K562 (cell line): Measurements from ENCODE around the gene ARFGEF2. TPM values are rescaled to one million over a fixed set of nuclear protein-coding genes. Genes with fewer than 3 reads are reported as not detected.
A peak's percentile ranks its signal among the peaks of the same experiment; 100 is the strongest.

Experiments used
- ADNP ChIP-seq: fragments of 200-800 bp; sonication (Bioruptor generic); IDR thresholded peaks from 2 replicates; pipeline ENCODE4 v1.6.1; 2016; ENCODE audit warnings: missing genetic modification characterization, missing compliant biosample characterization
- AFF1 ChIP-seq, 2 experiments: fragments of 450-650 bp; IDR thresholded peaks; 2 replicates each; pipeline ENCODE4 v1.6.1; 2018; ENCODE audit warnings: mild to moderate bottlenecking in 2 of 2, low read depth in 1 of 2; ENCODE audit not compliant: partially characterized antibody in 2 of 2
- ATF2 ChIP-seq: sonication (generic); formaldehyde crosslinking; IDR thresholded peaks from 2 replicates; pipeline ENCODE4 v1.8.1; 2022; ENCODE audit warnings: missing genetic modification reagents
- CC2D1A ChIP-seq: fragments of 450-650 bp; IDR thresholded peaks from 2 replicates; pipeline ENCODE4 v1.6.1; 2017; ENCODE audit warnings: mild to moderate bottlenecking
- DACH1 ChIP-seq: fragments of 450-650 bp; IDR thresholded peaks from 2 replicates; pipeline ENCODE4 v1.6.1; 2018; ENCODE audit not compliant: partially characterized antibody
- NR2F6 ChIP-seq: fragments of 450-650 bp; formaldehyde crosslinking; IDR thresholded peaks from 2 replicates; pipeline ENCODE4 v1.4.0; 2020; ENCODE audit warnings: mild to moderate bottlenecking
- PPARD ChIP-seq: fragments of 250-450 bp; sonication (Bioruptor Pico); IDR thresholded peaks from 2 replicates; pipeline ENCODE4 v1.8.0; 2022; ENCODE audit warnings: inconsistent platforms, mild to moderate bottlenecking, moderate library complexity
- RFX5 ChIP-seq: IDR thresholded peaks from 2 replicates; pipeline ENCODE4 v1.6.1; 2011; ENCODE audit warnings: low read depth, mild to moderate bottlenecking, improper control_type of control experiment, low read length
- SAFB2 ChIP-seq: fragments of 200-400 bp; formaldehyde crosslinking; IDR thresholded peaks from 2 replicates; pipeline ENCODE4 v1.6.1; 2018; ENCODE audit warnings: borderline replicate concordance, low read length, low read depth, moderate library complexity; ENCODE audit not compliant: severe bottlenecking
- U2AF1 ChIP-seq: fragments of 200-400 bp; formaldehyde crosslinking; optimal IDR thresholded peaks from 2 replicates; pipeline ENCODE3; 2017; ENCODE audit warnings: mild to moderate bottlenecking, low read depth, low read length, moderate library complexity
- YBX1 ChIP-seq: fragments of 450-650 bp; IDR thresholded peaks from 2 replicates; pipeline ENCODE4 v1.7.1; 2016; ENCODE audit warnings: mild to moderate bottlenecking
- ZBTB9 ChIP-seq: fragments of 450-650 bp; formaldehyde crosslinking; IDR thresholded peaks from 2 replicates; pipeline ENCODE4 v1.4.0; 2020; ENCODE audit warnings: mild to moderate bottlenecking, moderate library complexity
- ZFP30 ChIP-seq: fragments of 250-450 bp; sonication (Bioruptor Pico); IDR thresholded peaks from 2 replicates; pipeline ENCODE4 v1.8.0; 2022; ENCODE audit warnings: moderate library complexity, mild to moderate bottlenecking, inconsistent platforms, borderline replicate concordance
- ZNF184 ChIP-seq: sonication (generic); formaldehyde crosslinking; IDR thresholded peaks from 2 replicates; pipeline ENCODE4 v1.5.0; 2020; ENCODE audit warnings: missing genetic modification reagents
- ZNF3 ChIP-seq: fragments of 250-450 bp; sonication (Bioruptor Pico); IDR thresholded peaks from 2 replicates; pipeline ENCODE4 v1.5.0; 2021; ENCODE audit warnings: mild to moderate bottlenecking, moderate library complexity
- ZNF644 ChIP-seq: fragments of 200-800 bp; sonication (Bioruptor generic); IDR thresholded peaks from 2 replicates; pipeline ENCODE4 v1.6.1; 2016; ENCODE audit warnings: low read depth, missing genetic modification characterization, missing compliant biosample characterization
- polyA plus RNA-seq, 8 experiments: library from polyadenylated mRNA; depleted of rRNA in 4 of 8; stranded (reverse) in 5 of 8; unstranded in 3 of 8; fragments of >200 nt; fragmentation: Nextera tagmentation in 2 of 8; fragmentation: Illumina TruSeq in 1 of 8; extraction: Ambion mirVana in 2 of 8; extraction: Trizol in 1 of 8; gene quantifications; 2 replicates each; pipeline versions ENCODE4 v1.2.1 to v1.2.3, GENCODE V29; 2011 to 2014; ENCODE audit warnings: inconsistent platforms in 1 of 8, missing spikeins in 1 of 8
- total RNA-seq, 7 experiments: library from RNA; depleted of rRNA in 6 of 7; stranded (reverse); fragments of >200 nt in 6 of 7; fragmentation: Illumina TruSeq in 2 of 7; extraction: Trizol in 2 of 7; gene quantifications; 2 replicates each; pipeline versions ENCODE4 v1.2.1 to v1.2.3, GENCODE V29; 2011 to 2021; ENCODE audit warnings: low replicate concordance in 1 of 7

ARFGEF2 gene
- total and polyA plus RNA-seq, 9 of the 15 experiments (the other 6 are each of a cell fraction or from before 2014, with no cell fraction given) = 4.2 to 18.8 (median 13.7) TPM

DNA sequence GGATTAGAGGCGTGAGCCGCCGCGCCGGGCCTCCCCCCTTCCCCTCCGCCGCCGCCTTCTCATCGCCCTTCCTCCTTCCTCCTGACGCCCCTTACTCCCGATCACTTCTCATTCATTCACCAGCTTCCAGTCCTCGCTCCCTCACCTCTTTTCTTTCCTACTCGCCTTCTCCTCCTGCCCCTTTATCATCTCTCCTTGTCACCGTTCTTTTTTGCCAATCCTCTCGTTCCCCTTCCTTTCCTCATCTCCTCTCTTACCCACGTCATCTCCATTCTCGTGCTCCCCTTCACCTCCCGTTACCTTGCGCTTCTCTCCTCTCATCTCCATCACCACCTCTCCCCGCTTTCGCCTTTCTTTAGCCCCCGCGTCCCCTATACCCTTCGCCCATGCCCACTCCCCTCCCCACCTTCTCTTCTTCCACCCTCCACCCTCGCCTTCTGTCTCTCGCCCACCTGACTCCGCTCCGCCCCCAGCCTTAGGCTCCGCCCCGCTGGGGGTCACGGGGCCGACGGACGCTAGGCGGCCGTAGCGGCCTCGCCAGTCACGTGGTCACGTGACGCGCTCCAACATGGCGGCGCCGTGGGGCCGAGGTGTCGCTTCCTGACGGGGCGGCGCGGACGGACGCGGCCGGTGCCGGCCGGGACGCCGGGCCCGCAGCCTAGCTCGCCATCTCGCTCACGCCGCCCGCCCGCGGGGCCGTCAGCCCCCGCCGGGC is at the start of gene ARFGEF2 (continued):
- TF ChIP-seq ADNP (tag) (no peak), DACH1 (peak; percentile 30), U2AF1 (no peak), ATF2 (no peak), CC2D1A (peak; percentile 67), NR2F6 (CRISPR knock-in tag) (no peak), AFF1 (IDR thresholded peaks at IDR 0.05; ENCODE audit: low read depth in 1 of 2, partially characterized antibody in 2 of 2) (peak in 1 of 2 experiments; percentile 92), RFX5 (no peak), ZNF184 (CRISPR knock-in tag) (no peak), YBX1 (no peak), ZBTB9 (no peak), PPARD (no peak), ZFP30 (CRISPR knock-in tag) (no peak), ZNF3 (CRISPR knock-in tag) (no peak), ZNF644 (tag) (no peak; the same call in 1 of the 2 replicates), SAFB2 (no peak)
